NCI-H187 (cell line): ENCODE measurements around the gene GSTP1.
"Not testable (repeated sequence)": the region's sequence is repeated elsewhere in the genome, so short reads cannot be mapped to it uniquely, and the experiment has no call there.

Source experiments
- DNase-seq, 2 experiments: peaks; one replicate each; lab custom pipeline; 2025; lab: John Stamatoyannopoulos, UW

The GSTP1 gene

DNA sequence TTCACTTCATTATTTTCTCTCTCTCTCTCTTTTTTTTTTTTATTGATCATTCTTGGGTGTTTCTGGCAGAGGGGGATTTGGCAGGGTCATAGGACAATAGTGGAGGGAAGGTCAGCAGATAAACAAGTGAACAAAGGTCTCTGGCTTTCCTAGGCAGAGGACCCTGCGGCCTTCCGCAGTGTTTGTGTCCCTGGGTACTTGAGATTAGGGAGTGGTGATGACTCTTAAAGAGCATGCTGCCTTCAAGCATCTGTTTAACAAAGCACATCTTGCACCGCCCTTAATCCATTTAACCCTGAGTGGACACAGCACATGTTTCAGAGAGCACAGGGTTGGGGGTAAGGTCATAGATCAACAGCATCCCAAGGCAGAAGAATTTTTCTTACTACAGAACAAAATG, 13.8 kb downstream of the GSTP1 start:
- DNase-seq = not testable (repeated sequence)

- DNase-seq = not testable (repeated sequence)
Measured at GRCh38 chr11:67597963-67598362, 14.4 kb downstream of the GSTP1 start.

- DNase-seq = no peak
Measured at GRCh38 chr11:67599149-67599548, 15.5 kb downstream of the GSTP1 start.

GRCh38 chr11:67600324-67601029, 16.9 kb downstream of the GSTP1 start:
- DNase-seq = no peak

DNA sequence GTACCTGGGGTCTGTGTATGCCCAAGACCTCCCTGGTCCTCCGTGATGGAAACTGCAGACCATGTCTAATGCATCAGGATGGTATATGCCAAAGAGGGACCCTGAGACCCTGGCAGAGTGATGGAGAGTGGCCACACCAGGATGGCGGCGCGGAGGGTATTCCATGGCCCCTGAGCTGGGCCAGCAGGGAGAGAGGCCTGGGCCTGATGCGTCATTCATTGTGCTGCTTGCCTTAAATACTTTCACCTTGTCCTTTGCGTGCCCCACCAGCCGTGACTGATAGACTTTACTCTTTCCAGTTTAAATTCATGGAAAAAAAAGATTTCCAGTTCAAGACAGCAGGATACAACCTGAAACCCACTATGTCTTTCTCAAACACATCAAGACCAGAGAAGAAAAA, 17.5 kb downstream of the GSTP1 start:
- no peak for DNase-seq

DNA sequence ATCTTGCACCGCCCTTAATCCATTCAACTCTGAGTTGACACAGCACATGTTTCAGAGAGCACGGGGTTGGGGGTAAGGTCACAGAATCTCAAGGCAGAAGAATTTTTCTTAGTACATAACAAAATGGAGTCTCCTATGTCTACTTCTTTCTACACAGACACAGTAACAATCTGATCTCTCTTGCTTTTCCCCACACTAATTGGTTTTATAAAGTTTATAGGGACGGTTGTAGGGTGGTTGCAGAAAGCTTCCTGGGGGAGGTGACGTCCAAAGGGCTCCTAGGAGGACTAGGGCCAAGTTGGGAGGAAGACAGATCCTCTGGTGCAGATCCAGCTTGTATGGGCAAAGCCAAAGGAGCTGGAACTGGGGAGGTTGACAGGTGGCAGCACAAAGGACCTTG, 20.5 kb downstream of the GSTP1 start:
- not testable (repeated sequence) for DNase-seq

- DNase-seq = no peak
Measured at GRCh38 chr11:67604815-67605214, 21.2 kb downstream of the GSTP1 start.

- DNase-seq = no peak
Measured at GRCh38 chr11:67605231-67606011, 21.8 kb downstream of the GSTP1 start.

GRCh38 chr11:67606093-67606491, 22.5 kb downstream of the GSTP1 start:
- no peak for DNase-seq

DNA sequence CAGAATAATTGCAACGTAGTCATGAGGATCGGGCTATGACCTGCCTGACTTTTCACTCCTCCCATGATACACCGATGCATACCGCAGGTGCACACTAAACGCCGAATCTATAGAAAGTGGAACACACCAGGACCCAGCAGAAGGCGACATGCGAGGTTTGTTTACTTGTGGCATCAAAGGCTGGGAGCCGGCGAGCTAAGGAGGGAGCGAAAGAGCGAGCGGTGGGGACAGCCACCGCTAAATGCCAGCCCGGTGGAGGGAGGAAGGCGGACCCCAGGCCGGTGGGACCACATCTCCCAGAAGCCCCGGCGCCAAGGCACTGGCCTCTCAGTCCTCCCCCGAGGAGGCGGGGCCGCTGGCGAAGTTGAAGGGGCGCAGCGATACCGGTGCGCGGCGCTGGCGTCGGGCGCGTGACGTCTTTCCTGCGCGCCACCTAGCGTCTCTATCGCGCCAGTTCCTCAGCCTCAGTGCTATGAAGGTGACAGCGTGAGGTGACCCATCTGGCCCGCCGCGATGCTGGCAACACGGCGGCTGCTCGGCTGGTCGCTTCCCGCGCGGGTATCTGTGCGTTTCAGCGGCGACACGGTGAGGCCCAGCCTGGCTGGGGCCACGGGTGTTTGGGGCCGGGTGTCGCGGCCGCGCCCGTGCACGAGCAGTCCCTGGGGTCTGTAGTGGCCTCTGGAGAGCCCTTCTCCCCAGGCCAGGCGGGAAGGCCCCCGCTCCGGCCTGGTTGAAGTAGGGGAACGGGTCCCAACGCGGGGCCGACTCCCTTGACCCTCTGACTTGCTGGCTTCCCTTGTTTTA, 23.1 kb downstream of the GSTP1 start, which contains the start of gene NDUFV1:
TSS of gene NDUFV1 (plus strand) at position 445 of the 804 bp plus-strand sequence. CDS start at position 514, 69 bp downstream.
- peak; percentile 70 to 92 for DNase-seq

DNA sequence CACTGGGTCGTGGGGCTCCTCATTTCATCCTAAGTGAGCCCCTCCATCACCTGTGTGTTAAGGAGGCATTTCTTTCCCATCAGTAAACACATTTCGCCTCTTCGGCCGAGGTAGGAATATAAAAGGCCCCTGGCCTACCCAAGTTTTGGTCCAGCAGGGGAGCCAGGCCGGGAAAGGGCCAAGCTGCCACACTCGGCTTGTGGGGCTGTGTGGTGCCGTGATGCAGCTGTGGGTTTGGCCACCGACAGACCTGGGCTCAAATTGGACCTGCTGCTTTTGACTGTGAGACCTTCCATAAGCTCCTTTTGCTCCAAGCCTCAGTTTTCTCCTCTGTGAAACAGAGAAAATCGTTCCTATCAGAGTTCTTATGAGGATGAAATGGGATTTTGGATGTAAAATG, 23.9 kb downstream of the GSTP1 start:
- no peak for DNase-seq

DNA sequence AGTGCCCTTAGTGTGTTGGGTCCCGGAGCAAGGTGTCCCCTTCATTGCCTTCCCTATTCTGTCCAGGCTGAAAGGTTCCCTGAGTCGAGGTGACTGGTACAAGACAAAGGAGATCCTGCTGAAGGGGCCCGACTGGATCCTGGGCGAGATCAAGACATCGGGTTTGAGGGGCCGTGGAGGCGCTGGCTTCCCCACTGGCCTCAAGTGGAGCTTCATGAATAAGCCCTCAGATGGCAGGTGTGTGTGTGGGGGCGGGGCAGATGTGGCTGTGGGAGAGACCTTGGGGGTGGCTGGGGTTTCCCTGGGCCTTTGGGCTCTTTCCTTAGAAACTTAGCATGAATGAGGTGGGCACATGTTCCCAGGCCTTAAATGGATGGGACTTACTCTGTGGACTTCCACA, 24.9 kb downstream of the GSTP1 start:
- no peak for DNase-seq

GRCh38 chr11:67609316-67609715, 25.7 kb downstream of the GSTP1 start:
- DNase-seq = no peak

DNA sequence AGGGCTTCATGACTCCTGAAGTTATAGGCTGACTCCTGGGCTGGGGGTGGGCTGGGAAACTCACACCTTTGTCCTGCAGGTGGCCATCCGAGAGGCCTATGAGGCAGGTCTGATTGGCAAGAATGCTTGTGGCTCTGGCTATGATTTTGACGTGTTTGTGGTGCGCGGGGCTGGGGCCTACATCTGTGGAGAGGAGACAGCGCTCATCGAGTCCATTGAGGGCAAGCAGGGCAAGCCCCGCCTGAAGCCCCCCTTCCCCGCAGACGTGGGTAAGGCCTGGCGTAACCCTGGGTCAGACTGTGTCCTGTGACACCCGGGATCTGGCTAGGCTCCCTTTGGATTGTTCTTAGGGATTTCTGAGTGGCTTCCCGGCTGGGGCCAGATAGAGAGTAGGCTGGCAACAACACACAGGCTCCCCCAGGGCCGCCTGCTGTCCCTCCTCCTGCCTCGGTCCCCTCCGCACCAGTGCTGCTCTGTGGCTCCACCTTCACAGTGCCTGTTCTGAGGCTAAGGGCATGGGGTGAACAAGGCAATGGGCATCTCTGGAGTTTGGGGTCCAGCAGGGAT, 26.8 kb downstream of the GSTP1 start:
- DNase-seq = no peak

DNA sequence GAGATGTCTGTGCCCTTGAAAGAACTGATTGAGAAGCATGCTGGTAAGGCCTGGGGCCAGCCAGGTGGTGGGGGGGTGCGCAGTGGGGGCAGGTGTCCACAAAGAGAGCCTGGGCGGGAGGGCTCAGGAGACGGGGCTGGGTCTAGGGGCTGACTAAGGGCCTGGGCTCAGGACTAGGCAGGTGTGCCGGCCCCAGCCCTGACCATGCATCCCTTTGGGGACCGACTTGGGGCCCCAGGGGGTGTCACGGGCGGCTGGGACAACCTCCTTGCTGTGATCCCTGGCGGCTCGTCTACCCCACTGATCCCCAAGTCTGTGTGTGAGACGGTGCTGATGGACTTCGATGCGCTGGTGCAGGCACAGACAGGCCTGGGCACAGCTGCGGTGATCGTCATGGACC, 27.6 kb downstream of the GSTP1 start:
- no peak for DNase-seq

GRCh38 chr11:67611704-67612587, 28.3 kb downstream of the GSTP1 start:
- no peak for DNase-seq

DNA sequence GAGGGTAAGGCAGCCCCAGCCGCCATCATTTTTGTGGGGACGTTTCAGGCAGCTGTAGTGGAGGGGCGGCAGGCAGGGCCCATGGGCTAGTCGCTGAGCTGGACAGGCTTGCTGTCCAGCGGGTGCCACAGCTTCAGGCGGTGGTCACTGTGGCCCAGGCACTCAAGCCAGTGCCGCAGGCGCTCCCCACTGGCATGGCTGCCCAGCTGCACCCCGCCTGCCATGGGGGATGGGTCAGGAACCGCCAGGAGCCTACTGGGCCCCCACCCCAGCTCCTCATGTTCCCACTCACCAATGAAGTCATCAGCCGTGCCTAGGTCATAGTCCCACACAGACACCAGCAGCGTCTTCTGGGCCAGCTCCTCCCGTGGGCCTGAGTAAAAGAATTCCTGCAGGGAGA, 29.1 kb downstream of the GSTP1 start:
- DNase-seq = no peak

DNA sequence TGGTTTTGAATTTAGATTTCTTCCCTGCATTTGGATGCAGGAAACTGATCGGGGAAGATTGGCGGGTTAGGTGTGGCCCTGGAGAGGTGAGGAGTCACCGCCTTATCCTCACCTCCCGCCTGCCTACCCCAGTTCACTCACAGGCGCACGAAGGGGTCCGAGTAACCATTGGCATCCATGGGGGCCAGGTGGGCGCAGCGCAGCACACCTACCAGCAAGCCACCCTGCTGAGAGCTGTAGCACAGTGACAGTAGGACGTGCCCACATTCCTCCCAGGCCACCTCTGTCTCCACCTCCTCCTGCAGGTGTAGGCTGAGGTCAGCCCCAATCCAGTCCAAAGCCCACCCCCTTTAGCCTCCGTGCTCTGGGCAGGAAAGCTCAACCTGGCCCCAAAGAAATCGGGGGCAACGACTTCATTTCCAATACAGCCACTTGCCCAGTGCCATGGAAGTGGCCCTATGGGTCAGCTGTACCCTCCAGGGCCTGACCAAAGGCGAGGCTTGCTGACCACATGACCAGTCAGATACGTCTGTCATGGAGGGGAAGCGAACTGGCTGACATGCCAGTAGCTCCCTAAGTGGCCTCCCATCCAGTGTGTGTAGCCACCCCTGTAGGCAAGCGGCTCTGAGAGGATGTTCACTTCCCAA, 29.8 kb downstream of the GSTP1 start:
- DNase-seq = no peak

DNA sequence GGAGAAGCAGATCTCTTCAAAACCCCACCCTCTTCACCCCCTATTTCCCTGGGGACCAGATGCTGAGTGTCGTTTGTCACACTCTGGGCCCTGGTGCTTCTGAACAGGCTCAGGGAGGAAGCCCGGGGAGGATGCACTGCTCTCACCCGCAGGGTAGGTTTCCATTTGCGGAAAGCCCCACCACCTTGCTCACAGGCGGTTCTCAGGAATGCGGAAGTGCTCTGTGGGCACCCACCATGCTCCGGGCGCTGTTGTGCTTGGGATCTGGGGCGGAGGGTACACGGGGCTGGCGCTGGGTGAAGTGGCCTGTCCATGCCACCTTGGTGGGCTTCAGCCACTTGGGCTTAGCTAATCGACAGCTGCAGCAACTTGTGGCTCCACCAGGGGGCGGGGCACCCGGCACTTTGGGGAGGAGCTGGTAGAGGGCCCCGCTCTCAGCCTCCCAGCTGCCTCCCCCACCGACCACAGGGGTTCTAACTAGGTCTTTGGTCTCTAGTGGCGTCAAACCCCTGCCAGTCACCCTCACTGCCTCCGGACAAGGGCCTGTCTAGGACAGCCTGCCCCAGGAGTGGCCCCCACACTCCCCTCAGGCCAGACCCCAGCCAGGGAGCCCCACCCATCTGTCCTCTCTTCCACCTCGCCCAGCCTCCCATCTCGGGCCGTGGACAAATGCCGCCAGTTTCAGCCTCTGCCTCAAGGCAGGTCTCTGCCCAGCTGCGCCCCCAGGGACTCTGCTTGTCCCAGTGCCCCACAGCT, 30.5 kb downstream of the GSTP1 start:
- peak; percentile 17 to 30 for DNase-seq
